HG02884 (cell line): Measurements from ENCODE around the gene HSPBP1.
"Not testable (repeated sequence)": the region's sequence is repeated elsewhere in the genome, so short reads cannot be mapped to it uniquely, and the experiment has no call there.

Experiments used
- ATAC-seq: cut with Tn5 transposase; IDR thresholded peaks from one replicate; pipeline ENCODE4 v1.9.1; 2021; ENCODE audit warnings: mild to moderate bottlenecking, moderate library complexity; ENCODE audit not compliant: unreplicated experiment

HSPBP1 gene

GRCh38 chr19:55241143-55241934 lies 38.6 kb downstream of the HSPBP1 start:
- ATAC-seq = no peak

- no peak for ATAC-seq
Measured at GRCh38 chr19:55240713-55241020, 39.2 kb downstream of the HSPBP1 start.

- ATAC-seq = no peak
Measured at GRCh38 chr19:55239004-55239403, 40.9 kb downstream of the HSPBP1 start.

DNA sequence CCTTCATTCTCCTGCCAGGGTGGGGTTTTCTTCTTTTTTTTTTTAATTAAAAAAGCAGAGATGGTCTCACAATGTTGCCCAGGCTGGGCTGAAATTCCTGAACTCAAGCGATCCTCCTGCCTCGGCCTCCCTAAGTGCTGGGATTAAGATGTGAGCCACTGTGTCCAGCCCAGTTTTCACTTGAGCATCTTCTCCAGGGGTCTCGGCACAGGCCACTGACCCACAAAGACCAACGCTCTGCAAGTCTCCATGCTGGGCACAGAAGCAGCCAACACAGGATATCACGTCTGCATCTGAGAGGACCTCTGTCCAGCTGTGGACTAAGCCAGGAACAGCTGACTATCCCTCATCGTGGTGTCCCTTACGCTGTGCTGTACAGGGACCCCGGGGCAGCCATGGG lies 41.9 kb downstream of the HSPBP1 start:
- no peak for ATAC-seq

DNA sequence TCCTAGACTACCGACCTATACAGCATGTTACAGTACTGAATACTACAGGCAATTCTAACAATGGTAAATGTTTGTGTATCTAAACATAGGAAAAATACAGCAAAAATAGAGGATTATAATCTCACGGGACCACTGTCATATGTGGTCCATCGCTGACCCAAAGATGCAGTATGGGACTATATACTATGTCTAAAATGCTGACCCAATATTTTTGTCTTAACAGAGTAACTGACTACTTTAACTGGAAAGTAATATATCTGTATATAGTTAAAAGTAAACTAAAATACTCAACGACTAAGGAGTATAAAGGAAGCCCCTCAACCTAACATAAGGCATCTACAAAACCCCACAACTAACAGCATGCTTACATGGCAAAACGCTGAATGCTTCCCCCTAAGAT lies 46.9 kb downstream of the HSPBP1 start:
- ATAC-seq = no peak

GRCh38 chr19:55232286-55232602 lies 47.7 kb downstream of the HSPBP1 start:
- no peak for ATAC-seq

DNA sequence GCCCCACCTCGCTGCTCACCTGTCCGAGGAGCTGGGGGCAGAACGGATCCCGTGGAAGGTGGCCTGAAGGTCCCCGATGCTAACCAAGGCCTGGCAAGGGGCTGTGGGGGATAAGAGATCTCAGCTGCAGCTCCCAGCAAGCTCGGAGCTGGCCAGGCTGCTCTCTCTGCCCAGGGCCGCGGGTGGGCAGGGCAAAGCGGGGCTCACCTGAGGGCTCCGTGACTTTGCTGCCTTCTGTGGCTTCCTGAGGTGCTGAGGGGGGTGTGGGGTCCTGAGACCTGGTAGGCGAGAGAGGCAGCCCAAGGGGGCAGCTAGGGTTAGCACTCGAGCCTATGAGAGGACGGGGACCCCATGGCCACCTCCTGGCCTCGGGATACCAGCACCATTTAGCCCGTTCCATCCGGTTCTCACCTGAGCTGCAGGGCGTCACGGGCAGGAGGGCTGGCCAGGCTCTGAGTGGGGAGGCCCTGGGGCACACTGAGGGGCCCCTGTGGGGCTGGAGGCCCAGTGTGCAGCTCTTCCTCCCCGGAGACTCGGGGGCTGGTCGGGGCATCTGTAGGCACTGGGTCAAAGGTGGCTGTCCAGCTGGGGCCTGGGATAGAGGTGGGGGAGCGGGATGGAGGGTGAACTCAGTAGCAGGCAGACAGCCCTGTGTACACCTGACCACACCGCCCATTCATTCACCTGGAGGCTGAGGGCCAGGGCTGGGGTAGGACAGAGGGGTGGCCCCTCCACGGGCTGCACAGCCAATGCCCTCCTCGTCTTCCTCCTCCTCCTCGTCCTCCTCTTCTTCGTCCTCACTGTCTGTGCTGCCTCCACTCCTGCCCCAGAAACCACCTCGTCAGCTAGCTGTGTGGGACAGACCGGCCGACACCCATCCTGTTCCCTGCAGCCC lies 48.3 kb downstream of the HSPBP1 start:
- ATAC-seq = no peak

GRCh38 chr19:55230780-55231179 lies 49.1 kb downstream of the HSPBP1 start:
- ATAC-seq = no peak

DNA sequence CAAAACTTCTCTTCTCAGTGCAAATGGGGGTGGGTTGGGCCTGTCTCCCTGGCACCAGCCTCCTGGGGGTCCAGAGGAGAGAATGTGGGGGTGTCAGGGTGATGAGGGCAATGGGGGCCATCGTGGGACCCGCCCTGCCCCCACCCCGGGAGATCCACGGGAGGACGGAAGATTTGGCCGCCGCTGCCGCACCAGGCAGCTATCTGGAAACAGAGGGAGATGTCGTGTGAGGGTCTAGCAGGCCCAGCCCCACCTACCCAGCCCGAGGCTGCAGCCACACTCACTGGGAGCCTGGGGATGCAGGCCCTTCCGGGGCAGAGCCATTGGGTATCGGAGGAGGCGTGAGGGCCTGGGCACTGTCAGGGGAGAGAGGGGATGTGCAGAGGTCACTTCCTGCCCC lies 49.6 kb downstream of the HSPBP1 start:
- no peak for ATAC-seq

GRCh38 chr19:55229789-55230182 lies 50.1 kb downstream of the HSPBP1 start:
- no peak for ATAC-seq

DNA sequence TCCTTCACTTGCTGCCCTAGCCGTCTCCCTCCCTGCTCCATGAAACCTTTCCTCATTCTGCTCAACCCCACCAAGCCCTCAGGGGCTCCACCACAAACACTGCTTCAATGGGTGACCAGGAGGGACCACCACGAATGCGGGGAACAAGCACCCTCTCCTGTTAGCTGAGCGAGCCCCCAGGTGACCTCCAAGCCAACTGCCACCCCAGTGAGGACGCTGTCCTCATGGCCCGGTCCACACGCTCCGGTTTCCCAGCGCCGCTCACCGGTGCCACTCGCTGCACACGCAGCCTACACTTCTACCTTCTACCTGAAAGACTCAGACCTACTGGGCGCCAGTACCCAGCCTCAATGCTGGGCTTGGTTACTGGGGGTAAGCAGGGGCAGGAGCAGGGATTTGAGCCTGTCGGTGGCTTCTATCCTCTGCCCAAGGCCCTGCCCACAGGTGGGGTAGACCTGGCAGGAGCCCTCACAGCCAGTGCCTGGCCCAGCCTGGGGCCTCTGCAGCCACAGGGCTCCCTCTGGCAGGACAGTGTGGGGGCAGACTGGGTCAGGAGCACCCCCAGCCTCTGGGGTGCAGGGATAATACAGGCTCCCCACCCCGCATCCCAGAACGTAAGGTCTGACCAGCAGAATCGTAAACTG lies 50.6 kb downstream of the HSPBP1 start:
- no peak for ATAC-seq

GRCh38 chr19:55228403-55229031 lies 51.4 kb downstream of the HSPBP1 start, which contains the start of gene TMEM86B:
Gene TMEM86B (minus strand): TSS chr19:55228763. CDS start chr19:55228741, 22 bp downstream.
- no peak for ATAC-seq

GRCh38 chr19:55228015-55228391 lies 51.9 kb downstream of the HSPBP1 start:
- ATAC-seq = no peak

DNA sequence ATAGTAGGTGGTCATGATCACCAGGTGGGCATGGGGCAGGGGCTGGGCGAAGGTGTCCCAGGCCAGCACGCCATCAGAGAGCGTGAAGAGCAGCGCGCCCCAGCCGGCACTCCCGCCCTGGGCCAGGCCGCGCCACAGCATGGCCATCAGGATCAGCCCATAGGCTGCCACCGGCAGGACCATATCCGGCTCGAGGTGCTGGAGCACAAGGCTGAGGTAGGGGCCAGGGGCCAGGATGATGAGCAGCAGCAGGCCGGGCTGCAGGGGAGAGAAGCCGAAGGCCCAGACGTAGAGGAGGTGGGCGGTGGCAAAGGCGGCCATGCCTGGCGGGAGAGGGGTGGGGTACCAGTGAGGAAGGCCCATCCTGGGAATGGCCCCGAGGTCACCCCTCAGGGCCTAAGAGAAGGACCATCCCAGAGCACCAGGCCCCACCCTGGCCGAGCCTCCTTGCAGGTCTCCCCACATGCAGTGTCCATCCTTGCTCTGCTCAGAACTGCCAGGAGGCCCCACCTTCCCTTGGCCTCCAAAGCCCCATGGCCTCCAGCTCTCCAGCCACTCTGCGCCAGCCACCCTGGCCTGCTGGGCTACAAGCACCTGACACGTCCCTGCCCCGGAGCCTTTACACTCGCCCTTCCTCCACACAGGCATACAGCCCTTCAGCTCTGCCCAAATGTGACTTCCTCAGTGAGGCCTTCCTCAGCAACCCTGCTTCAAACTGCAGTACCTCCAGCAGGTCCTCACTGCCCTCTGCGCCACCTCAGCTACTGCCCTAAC lies 52.5 kb downstream of the HSPBP1 start:
- no peak for ATAC-seq

DNA sequence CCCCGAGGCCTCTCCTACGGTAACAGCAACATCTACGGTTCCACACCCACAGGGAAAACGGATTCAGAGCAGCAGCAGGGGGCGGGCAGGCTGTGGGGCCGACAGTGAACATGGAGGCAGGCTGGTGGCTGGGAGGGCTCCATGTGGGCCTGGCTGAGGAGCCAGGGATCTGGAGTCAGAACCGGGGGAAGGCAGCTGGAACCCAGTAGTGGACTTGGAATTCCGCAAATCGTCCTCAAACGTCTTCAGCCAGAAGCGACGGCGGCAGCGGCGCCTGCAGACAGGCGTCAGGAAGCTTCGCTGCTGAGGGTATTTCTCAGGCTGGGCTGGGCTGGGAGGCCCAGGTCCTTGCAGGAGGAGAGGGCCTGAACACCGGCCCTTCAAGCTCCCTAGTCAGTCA lies 53.1 kb downstream of the HSPBP1 start:
- ATAC-seq = no peak

- ATAC-seq = no peak
Measured at GRCh38 chr19:55226273-55226672, 53.6 kb downstream of the HSPBP1 start.

GRCh38 chr19:55225415-55225958 lies 54.4 kb downstream of the HSPBP1 start:
- no peak for ATAC-seq

GRCh38 chr19:55224679-55225414 lies 55.1 kb downstream of the HSPBP1 start:
- ATAC-seq = not testable (repeated sequence)

DNA sequence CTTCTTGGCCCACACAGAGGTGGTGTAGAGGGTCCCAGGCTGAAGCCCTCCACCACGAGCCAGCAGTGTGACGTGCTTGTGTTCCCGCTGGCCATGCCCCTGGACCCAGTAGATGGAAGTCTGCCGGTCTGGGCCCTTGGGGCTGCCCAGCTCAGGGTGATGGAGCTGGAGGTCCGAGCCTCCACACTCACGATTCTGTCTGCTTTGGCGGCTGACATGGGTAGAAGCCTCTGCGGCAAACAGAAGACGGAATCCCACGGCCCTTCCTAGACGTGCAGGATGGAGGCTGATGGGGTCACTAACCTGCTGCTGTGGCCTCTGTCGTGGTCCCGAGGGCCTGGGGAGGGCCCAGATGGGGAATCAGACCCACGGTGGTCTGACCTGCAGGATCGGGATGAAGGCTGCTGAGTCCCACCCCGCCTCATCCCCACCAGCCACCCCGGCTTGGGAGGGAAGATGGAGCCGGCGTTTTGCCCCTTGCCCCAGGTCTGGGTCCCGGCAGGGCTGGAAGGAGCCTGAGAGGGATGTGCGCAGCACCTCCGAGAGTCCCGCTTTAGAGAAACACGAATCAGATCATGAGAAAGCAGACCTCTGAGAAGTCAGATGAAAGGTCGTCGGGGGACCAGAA lies 55.8 kb downstream of the HSPBP1 start:
- ATAC-seq = no peak
